ENCODE data around the gene SLC6A17.

The SLC6A17 gene

GRCh38 chr1:110242062-110242461 lies 91.8 kb downstream of the SLC6A17 start:
- DNase-seq (ENCODE audit: low read depth): no peak

- DNase-seq (ENCODE audit: low read depth): no peak
Measured at GRCh38 chr1:110242731-110243130, 92.4 kb downstream of the SLC6A17 start.

- no peak for DNase-seq (ENCODE audit: low read depth)
Measured at GRCh38 chr1:110243146-110243545, 92.9 kb downstream of the SLC6A17 start.

- DNase-seq (ENCODE audit: low read depth): no peak
Measured at GRCh38 chr1:110243574-110243973, 93.3 kb downstream of the SLC6A17 start.

DNA sequence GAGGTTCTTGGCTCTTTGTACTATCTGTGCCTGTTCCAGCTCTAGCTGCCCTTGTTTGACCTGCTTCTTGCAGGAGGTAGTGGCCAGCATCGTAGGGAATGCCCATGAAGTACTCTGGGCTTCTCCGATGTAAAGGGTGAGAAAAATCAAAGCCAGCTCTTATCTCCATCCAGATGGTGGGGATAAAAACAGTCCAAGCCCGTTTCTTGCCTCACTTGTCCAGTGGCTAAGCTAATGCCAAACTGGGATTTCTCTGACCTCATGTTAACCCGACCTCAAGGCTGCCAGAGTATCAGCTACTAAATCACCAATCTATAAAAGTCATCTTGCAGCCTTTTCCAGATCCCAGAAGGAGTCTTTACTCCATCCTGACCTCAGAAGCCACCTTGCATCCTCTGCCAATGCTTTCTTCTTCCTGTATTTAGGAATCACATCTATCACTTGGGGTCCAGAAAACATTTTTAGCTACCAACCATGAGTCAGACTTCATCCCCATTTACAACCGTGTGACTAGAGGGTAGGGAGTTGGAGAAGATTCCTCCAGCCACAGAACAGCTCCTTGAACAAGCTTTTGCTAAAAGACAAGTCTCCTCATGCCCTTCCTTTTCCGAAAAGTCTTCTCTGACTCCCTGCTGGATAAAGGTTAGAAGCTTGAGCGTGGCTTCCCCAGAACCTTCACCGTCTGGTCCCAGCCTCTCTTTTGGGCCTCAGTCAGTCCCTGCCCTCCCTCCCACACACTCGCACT lies 95.8 kb downstream of the SLC6A17 start:
- DNase-seq (ENCODE audit: low read depth): no peak

DNA sequence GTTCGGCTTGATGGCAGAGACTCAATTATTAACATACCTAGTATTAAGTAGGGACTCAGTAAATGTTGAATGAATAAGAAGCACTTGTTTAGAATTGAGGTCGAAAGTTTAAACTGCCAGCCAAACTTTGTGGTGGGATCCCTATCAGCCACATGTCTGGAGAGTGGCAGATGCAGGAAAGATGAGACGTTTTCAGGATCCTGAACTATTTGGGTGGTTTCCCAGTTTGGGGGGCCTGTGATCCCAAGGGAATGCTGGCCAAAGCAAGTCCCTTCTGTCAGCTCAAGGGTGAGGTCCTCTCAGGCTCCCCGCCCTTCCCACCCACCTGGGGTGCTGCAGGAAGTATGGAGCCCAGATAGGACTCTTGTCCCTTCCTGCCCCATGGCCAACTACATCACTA lies 98.5 kb downstream of the SLC6A17 start:
- no peak for DNase-seq (ENCODE audit: low read depth)

DNA sequence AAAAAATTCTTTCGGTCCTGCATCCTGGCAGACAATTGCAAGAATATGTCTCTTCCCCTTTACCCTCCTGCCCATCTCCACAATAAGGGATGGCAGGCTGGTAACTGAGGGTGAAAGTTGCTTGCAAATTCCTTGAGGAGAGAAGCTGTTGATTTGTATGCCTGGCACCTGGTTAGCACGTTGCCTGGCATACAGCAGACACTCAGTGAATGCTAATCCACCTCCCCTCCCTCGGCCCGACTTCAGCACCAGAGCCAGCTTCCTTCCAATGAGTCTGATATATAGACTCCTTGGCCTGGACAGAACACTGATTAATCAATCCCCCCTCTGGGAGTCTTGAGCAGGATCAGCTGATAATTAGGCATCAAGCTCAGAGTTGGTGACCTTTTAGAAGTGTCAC lies 99.0 kb downstream of the SLC6A17 start:
- no peak for DNase-seq (ENCODE audit: low read depth)

DNA sequence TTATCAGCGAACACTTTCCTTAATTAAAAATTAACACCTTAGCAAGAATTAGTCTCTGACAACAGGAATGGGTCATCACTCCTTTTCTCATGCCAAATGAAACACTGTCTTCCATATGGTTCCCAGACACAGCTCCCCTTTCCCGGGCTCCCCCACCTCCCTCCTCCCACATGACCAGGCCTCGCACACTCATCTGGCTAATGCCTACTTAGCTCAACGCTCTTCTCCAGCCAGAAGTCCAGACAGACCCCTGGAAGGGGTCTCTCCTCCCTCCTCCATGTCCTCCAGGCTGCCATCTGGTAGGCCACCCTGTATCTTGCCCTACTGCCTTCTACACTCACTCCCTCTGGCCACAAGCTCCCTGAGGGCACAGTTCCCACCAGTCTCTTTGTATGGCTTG lies 99.7 kb downstream of the SLC6A17 start:
- no peak for DNase-seq (ENCODE audit: low read depth)

DNA sequence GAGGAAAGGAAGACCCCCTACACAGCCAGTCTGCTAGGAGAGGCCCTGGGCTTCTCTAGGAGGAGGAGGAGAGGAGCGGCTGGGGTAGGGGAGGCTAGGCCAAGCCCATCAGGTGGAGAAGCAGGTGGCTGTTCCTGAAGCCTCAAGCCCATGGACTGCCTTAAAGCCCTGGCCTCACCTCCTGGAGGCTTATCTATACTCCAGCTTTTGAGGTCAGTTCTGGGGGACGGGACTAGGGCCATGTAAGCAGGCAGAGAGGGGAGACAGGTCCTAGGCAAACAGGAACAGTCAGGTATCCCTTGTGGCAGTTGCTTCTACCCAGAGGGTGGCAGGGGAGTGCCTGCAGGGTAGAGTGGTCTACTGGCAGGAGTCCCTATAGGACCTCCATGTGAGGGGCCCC lies 100.5 kb downstream of the SLC6A17 start:
- DNase-seq (ENCODE audit: low read depth): no peak
